Loucy (cell line): ENCODE results near the gene NPPC.

Experiments used
- H2AFZ ChIP-seq: fragments of 200-600 bp; sonication (generic); 2 replicates; pipeline ENCODE4 v1.6.0; 2016; ENCODE audit warnings: antibody characterized with exemption, mild to moderate bottlenecking, low read length, moderate library complexity
- H3F3A ChIP-seq: fragments of 200-600 bp; 2 replicates; pipeline ENCODE4 v1.6.0; 2016; ENCODE audit warnings: antibody characterized with exemption, low read depth, mild to moderate bottlenecking
- H3K27me3 ChIP-seq: fragments of 200-600 bp; sonication (generic); 2 replicates; pipeline ENCODE4 v1.6.1; 2014; ENCODE audit warnings: low read length, mild to moderate bottlenecking; ENCODE audit not compliant: insufficient read depth, poor library complexity, severe bottlenecking
- H3K36me3 ChIP-seq: fragments of 200-600 bp; sonication (generic); 2 replicates; pipeline ENCODE4 v1.6.1; 2016; ENCODE audit warnings: low read length; ENCODE audit not compliant: insufficient read depth
- H3K4me1 ChIP-seq: fragments of 200-600 bp; sonication (generic); 2 replicates; pipeline ENCODE4 v1.5.1; 2014; ENCODE audit warnings: low read length, mild to moderate bottlenecking; ENCODE audit not compliant: insufficient read depth, poor library complexity, severe bottlenecking
- H3K4me2 ChIP-seq: fragments of 200-600 bp; sonication (generic); 2 replicates; pipeline ENCODE4 v1.6.0; 2014; ENCODE audit warnings: antibody characterized with exemption, low read length, low read depth, mild to moderate bottlenecking; ENCODE audit not compliant: poor library complexity, severe bottlenecking
- H3K4me3 ChIP-seq: fragments of 200-600 bp; sonication (generic); 2 replicates; pipeline ENCODE4 v1.5.1; 2014; ENCODE audit warnings: low read length, mild to moderate bottlenecking, mixed read lengths; ENCODE audit not compliant: poor library complexity, severe bottlenecking
- H3K79me2 ChIP-seq: fragments of 200-600 bp; sonication (generic); 2 replicates; pipeline ENCODE4 v1.6.1; 2014; ENCODE audit warnings: low read length; ENCODE audit not compliant: insufficient read depth
- H3K9ac ChIP-seq: fragments of 200-600 bp; sonication (generic); 2 replicates; pipeline ENCODE4 v1.6.0; 2014; ENCODE audit warnings: mild to moderate bottlenecking, low read depth, low read length, moderate library complexity; ENCODE audit not compliant: poor library complexity, severe bottlenecking
- H3K9me2 ChIP-seq: fragments of 200-600 bp; sonication (generic); replicated peaks from 2 replicates; pipeline ENCODE4 v1.6.1; 2016; ENCODE audit warnings: low read depth, low read length, mixed read lengths
- H3K9me3 ChIP-seq: fragments of 200-600 bp; sonication (generic); 2 replicates; pipeline ENCODE4 v1.6.1; 2014; ENCODE audit warnings: mild to moderate bottlenecking, antibody characterized with exemption, low read length, low read depth; ENCODE audit not compliant: insufficient read depth
- H4K20me1 ChIP-seq: fragments of 200-600 bp; sonication (generic); 2 replicates; pipeline ENCODE4 v1.6.0; 2014; ENCODE audit warnings: antibody characterized with exemption, low read length, mild to moderate bottlenecking; ENCODE audit not compliant: insufficient read depth, poor library complexity, severe bottlenecking
- EZH2phosphoT487 ChIP-seq: fragments of 200-600 bp; IDR thresholded peaks from 2 replicates; pipeline ENCODE4 v1.6.1; 2018; ENCODE audit warnings: antibody characterized with exemption, mild to moderate bottlenecking, moderate library complexity, borderline replicate concordance
- TF ChIP-seq, protein P1 (sequence below): fragments of 200-600 bp; sonication (generic); conservative IDR thresholded peaks from 2 replicates; pipeline ENCODE4 v1.5.1; 2014; ENCODE audit warnings: mild to moderate bottlenecking, antibody characterized with exemption, low read length

NPPC gene, protein sequence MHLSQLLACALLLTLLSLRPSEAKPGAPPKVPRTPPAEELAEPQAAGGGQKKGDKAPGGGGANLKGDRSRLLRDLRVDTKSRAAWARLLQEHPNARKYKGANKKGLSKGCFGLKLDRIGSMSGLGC

DNA sequence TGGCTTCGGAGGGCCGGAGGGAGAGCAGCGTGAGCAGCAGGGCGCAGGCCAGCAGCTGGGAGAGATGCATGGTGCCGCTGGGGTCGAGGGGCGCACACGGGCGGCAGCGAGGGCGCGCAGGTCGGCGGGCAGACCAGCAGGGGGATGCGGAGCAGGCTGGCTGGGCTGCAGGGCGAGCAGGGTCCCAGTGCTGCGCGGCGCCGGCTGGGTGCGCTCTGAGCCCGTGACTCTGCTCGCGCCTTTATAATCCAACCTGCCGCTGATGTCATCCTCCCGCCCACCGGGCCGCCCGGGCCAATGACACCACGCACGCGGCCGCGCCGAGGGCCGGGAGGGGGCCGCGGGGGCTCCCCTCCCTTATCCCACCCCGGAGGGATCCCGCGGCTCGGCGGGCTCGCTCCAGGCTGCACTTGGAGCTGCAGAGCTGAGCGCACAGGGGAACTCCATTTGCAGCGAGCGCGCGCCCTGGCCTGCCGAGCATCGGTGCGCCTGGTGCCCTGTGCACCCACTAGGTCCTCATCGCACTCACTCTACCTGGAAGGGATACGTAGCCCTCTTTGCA is at the start of gene NPPC:
Gene NPPC, minus strand, starts transcription at position 217 of the 562 bp plus-strand sequence. Its CDS starts 147 bp downstream, at position 70.
- TF ChIP-seq EZH2phosphoT487, result no peak
- TF ChIP-seq, protein P1, sequence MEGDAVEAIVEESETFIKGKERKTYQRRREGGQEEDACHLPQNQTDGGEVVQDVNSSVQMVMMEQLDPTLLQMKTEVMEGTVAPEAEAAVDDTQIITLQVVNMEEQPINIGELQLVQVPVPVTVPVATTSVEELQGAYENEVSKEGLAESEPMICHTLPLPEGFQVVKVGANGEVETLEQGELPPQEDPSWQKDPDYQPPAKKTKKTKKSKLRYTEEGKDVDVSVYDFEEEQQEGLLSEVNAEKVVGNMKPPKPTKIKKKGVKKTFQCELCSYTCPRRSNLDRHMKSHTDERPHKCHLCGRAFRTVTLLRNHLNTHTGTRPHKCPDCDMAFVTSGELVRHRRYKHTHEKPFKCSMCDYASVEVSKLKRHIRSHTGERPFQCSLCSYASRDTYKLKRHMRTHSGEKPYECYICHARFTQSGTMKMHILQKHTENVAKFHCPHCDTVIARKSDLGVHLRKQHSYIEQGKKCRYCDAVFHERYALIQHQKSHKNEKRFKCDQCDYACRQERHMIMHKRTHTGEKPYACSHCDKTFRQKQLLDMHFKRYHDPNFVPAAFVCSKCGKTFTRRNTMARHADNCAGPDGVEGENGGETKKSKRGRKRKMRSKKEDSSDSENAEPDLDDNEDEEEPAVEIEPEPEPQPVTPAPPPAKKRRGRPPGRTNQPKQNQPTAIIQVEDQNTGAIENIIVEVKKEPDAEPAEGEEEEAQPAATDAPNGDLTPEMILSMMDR, result peak; percentile 62
- peak within 1 kb of the TSS; percentile 91 for H2AFZ ChIP-seq
- H3K9me2 ChIP-seq, result no peaks in the 10 kb centered on the region
- no peaks in the 10 kb centered on the region for H3K79me2 ChIP-seq
- no peaks in the 10 kb centered on the region for H4K20me1 ChIP-seq
- no peaks in the 10 kb centered on the region for H3F3A ChIP-seq
- peaks cover 16% of the 10 kb centered on the region for H3K4me1 ChIP-seq
- H3K4me2 ChIP-seq, result peak within 1 kb of the TSS; percentile 79
- H3K9me3 ChIP-seq, result no peaks in the 10 kb centered on the region
- H3K27me3 ChIP-seq, result peaks cover 11% of the 10 kb centered on the region
- H3K9ac ChIP-seq, result no peak within 1 kb of the TSS
- H3K4me3 ChIP-seq, result peak within 1 kb of the TSS; percentile 71
- no peaks in the 10 kb centered on the region for H3K36me3 ChIP-seq

DNA sequence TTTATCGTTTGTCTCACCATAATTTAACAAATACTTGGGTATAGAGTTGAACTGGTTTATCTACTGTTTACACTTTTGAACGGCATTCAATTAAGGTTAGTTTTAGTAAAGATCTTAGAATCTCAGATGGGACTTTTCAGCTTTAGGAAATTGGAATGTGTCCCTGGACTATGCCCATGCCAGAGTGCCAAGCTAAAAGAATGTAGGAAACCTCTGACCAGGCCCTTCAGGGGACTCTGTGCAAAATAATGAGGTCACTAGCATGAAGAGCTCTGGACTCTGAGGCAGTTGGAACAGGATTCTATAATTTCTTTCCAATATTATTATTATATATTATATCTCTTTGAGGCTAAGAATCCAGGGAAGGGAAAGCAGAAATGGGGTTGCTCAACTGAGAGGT is 48.8 kb upstream of the NPPC start:
- Histone ChIP-seq H3K27me3 (no peaks in the 10 kb centered on the region), H3K4me3 (no peak overlapping the region), H3F3A (no peaks in the 10 kb centered on the region), H3K36me3 (no peaks in the 10 kb centered on the region), H3K9me2 (no peaks in the 10 kb centered on the region), H3K79me2 (peaks cover 5% of the 10 kb centered on the region), H2AFZ (no peak overlapping the region), H4K20me1 (no peaks in the 10 kb centered on the region), H3K4me2 (no peak overlapping the region), H3K4me1 (no peaks in the 10 kb centered on the region), H3K9ac (no peak overlapping the region), H3K9me3 (no peaks in the 10 kb centered on the region)
- TF ChIP-seq EZH2phosphoT487, result no peak
- TF ChIP-seq, protein P1, result no peak

DNA sequence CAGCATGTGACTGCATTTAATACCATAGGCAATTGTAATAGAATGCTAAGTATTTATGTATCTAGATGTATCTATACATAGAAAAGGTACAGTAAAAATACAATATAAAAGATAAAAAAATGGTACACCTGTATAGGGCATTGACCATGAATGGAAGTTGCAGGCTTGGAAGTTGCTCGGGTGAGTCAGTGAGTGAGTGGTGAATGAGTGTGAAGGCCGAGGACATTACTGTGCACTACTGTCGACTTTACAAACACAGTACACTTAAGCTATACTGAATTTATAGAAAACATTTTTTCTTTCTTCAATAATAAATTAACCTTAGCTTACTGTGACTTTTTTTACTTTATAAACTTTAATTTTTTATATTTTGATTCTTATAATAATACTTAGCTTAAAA is 44.3 kb upstream of the NPPC start:
- peaks cover 5% of the 10 kb centered on the region for H4K20me1 ChIP-seq
- TF ChIP-seq, protein P1, result no peak
- TF ChIP-seq EZH2phosphoT487, result no peak
- no peaks in the 10 kb centered on the region for H3F3A ChIP-seq
- no peaks in the 10 kb centered on the region for H3K36me3 ChIP-seq
- peaks cover 33% of the 10 kb centered on the region for H3K79me2 ChIP-seq
- no peak overlapping the region for H3K4me2 ChIP-seq
- no peak overlapping the region for H2AFZ ChIP-seq
- H3K4me3 ChIP-seq, result no peak overlapping the region
- no peaks in the 10 kb centered on the region for H3K27me3 ChIP-seq
- H3K4me1 ChIP-seq, result peaks cover 10% of the 10 kb centered on the region
- no peak overlapping the region for H3K9ac ChIP-seq
- H3K9me2 ChIP-seq, result no peaks in the 10 kb centered on the region
- peaks cover 7% of the 10 kb centered on the region; the same call in 1 of the 2 replicates for H3K9me3 ChIP-seq
